ACHN (cell line): ENCODE data around the gene TK1.
"Not testable (repeated sequence)": the region's sequence is repeated elsewhere in the genome, so short reads cannot be mapped to it uniquely, and the experiment has no call there.

Experiments used
- DNase-seq: peaks from one replicate; pipeline ENCODE4 v3.0.0-alpha.2; 2015
- in situ Hi-C: cut with HindIII; loops from 2 replicates; pipeline ENCODE4 v1.10.0; 2017; ENCODE audit warnings: low sequenced_read_pairs, low pct_ligation_motif_present, low pct_unique_long_range_greater_than_20kb

The TK1 gene

GRCh38 chr17:78186692-78187595 is at the start of gene TK1, which contains the start of gene AFMID:
TSS of gene TK1 (minus strand) at chr17:78187052. CDS start at chr17:78186994, 58 bp downstream.
TSS of gene AFMID (plus strand) at chr17:78187362. CDS start at chr17:78187371, 9 bp downstream.
- in situ Hi-C loops = no loop called here
- DNase-seq = peak; percentile 97

- in situ Hi-C loops = no loop called here
- DNase-seq = no peak
Observed at GRCh38 chr17:78235885-78236284, 49.0 kb upstream of the TK1 start.

- DNase-seq, in situ Hi-C loops: not testable (repeated sequence)
Observed at GRCh38 chr17:78235022-78235421, 48.2 kb upstream of the TK1 start.

GRCh38 chr17:78234261-78234865 is 47.5 kb upstream of the TK1 start:
- in situ Hi-C loops = no loop called here
- DNase-seq = no peak

GRCh38 chr17:78233678-78234077 is 46.8 kb upstream of the TK1 start:
- in situ Hi-C loops = no loop called here

GRCh38 chr17:78232859-78233173 is 46.0 kb upstream of the TK1 start:
- DNase-seq = no peak
- in situ Hi-C loops = no loop called here

More at GRCh38 chr17:78233678-78234077, 46.8 kb upstream of the TK1 start:
- no peak for DNase-seq

- no peak for DNase-seq
- in situ Hi-C loops = no loop called here
Observed at GRCh38 chr17:78231991-78232858, 45.4 kb upstream of the TK1 start.

- in situ Hi-C loops = no loop called here
- DNase-seq = no peak
Observed at GRCh38 chr17:78230996-78231935, 44.4 kb upstream of the TK1 start, which contains the start of gene TMEM235. TSS of gene TMEM235 (plus strand) at chr17:78231631. CDS start at chr17:78232024, 393 bp downstream.

- DNase-seq = no peak
- in situ Hi-C loops = no loop called here
Observed at GRCh38 chr17:78230252-78230962, 43.6 kb upstream of the TK1 start.

- in situ Hi-C loops = no loop called here
- no peak for DNase-seq
Observed at GRCh38 chr17:78228176-78228575, 41.3 kb upstream of the TK1 start.

- DNase-seq = no peak
- in situ Hi-C loops = no loop called here
Observed at GRCh38 chr17:78227455-78227916, 40.6 kb upstream of the TK1 start.

- DNase-seq = no peak
Observed at GRCh38 chr17:78226759-78227454, 40.1 kb upstream of the TK1 start.

GRCh38 chr17:78226055-78226758 is 39.4 kb upstream of the TK1 start:
- in situ Hi-C loops = no loop called here
- no peak for DNase-seq

More at GRCh38 chr17:78226759-78227454, 40.1 kb upstream of the TK1 start:
- in situ Hi-C loops = no loop called here

GRCh38 chr17:78225088-78225865 is 38.4 kb upstream of the TK1 start:
- in situ Hi-C loops = no loop called here
- DNase-seq = no peak
